Testis (tissue), 3 donors: ENCODE measurements around the gene CPA4. TPM values are rescaled to one million over a fixed set of nuclear protein-coding genes. Genes with fewer than 3 reads are reported as not detected.

Experiments
- DNase-seq: peaks from one replicate; pipeline ENCODE4 v3.0.0-alpha.2; 2019
- H3K27ac ChIP-seq, 2 donors: fragments of 200-600 bp; sonication (generic); one replicate each; pipeline ENCODE4 v1.5.1; 2019
- H3K27me3 ChIP-seq: fragments of 200-600 bp; sonication (generic); one replicate; pipeline ENCODE4 v1.5.1; 2019
- H3K36me3 ChIP-seq: fragments of 200-600 bp; sonication (generic); one replicate; pipeline ENCODE4 v1.5.1; 2017; ENCODE audit warnings: low read depth; ENCODE audit errors: missing control alignments
- H3K4me1 ChIP-seq: fragments of 200-600 bp; sonication (generic); one replicate; pipeline ENCODE4 v1.5.1; 2019
- H3K4me3 ChIP-seq, 2 donors: fragments of 200-600 bp; sonication (generic); one replicate each; pipeline ENCODE4 v1.5.1; 2017 to 2019
- H3K9me3 ChIP-seq: fragments of 200-600 bp; sonication (generic); one replicate; pipeline ENCODE4 v1.5.1; 2017
- POLR2A ChIP-seq: fragments of 450-650 bp; IDR thresholded peaks from one replicate; pipeline ENCODE4 v1.6.1; 2017; ENCODE audit warnings: antibody characterized with exemption, mild to moderate bottlenecking, moderate library complexity
- WGBS, 2 donors: methylation state at CpG; one replicate each; pipeline ENCODE4 v1.1.5; 2018; 5-methylcytosine and 5-hydroxymethylcytosine counted together
- intact Hi-C: fragments of 100-400 bp; cut with DNase I; formaldehyde crosslinking; loops from one replicate; pipeline ENCODE4 v1.15.1; 2023; ENCODE audit warnings: low total_unique reads
- polyA plus RNA-seq: library from polyadenylated mRNA; stranded (reverse); fragments of 350-450 nt; fragmentation: Illumina TruSeq; extraction: RNeasy Lipid Tissue Mini Kit (QIAGEN cat#74804); gene quantifications from one replicate; pipeline ENCODE4 v1.2.3, GENCODE V29; 2014; ENCODE audit warnings: low read depth, low replicate concordance; ENCODE audit not compliant: insufficient read depth
- total RNA-seq, 2 donors: library from RNA; depleted of rRNA; stranded (reverse); fragments of >200 nt; gene quantifications; one replicate each; pipeline ENCODE4 v1.2.3, GENCODE V29; 2016
- TF ChIP-seq, protein P1 (sequence below), 3 experiments: fragments of 450-650 bp in 2 of 3; fragments of 200-600 bp in 1 of 3; sonication (generic) in 1 of 3; IDR thresholded peaks; one replicate each; pipeline ENCODE4 v1.5.1; 2016 to 2019; ENCODE audit warnings: antibody characterized with exemption in 3 of 3, mild to moderate bottlenecking in 2 of 3, moderate library complexity in 1 of 3

Gene CPA4
- total and polyA plus RNA-seq, 3 donors from 2014 or later = 0.31 to 0.94 (median 0.68) TPM

DNA sequence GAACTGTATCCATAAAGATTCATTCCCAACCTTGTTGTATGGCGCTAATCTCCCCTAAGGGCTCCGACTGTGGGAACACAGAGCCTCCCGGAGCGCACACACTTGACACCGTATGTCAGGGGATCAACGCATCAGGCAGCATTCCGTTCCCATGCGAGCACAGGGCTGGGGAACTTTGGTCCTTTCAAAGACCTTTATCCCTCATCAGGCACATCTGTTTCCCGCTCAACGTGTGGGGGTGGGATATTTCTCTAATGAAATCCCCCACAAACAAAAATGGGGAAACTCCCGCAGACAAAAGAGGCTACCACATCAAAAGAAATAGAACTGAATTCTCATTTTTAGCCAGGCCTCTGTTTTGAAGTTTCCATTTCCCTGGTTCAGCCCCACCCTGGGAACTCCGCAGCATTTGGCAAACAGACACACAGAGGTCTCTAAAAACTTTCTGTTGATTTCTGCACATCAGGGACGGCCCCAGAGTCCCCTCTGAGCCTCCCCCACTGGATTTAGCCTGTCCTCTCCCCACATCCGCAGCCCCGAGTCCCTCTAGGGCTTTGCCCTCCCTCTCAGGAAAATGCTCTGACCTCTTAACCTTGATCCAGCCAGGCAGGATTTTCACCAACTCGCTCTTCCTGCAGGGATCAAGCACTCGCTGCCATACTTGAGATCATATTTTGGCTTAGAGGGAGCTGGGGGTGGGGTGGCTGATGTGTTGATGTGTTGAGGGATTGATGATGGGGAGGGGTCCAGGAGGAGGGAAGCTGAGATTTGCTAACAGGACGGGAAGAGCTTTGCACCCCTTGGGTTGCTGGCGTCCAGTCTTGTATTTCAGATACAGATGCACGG is 58.2 kb downstream of the CPA4 start:
- peak overlapping the region in 1 of 2 donors; percentile 69 for H3K27ac ChIP-seq
- H3K4me1 ChIP-seq = peaks cover 4% of the 10 kb centered on the region
- H3K9me3 ChIP-seq = no peaks in the 10 kb centered on the region
- no peaks in the 10 kb centered on the region for H3K27me3 ChIP-seq
- no peak for DNase-seq
- TF ChIP-seq, protein P1, sequence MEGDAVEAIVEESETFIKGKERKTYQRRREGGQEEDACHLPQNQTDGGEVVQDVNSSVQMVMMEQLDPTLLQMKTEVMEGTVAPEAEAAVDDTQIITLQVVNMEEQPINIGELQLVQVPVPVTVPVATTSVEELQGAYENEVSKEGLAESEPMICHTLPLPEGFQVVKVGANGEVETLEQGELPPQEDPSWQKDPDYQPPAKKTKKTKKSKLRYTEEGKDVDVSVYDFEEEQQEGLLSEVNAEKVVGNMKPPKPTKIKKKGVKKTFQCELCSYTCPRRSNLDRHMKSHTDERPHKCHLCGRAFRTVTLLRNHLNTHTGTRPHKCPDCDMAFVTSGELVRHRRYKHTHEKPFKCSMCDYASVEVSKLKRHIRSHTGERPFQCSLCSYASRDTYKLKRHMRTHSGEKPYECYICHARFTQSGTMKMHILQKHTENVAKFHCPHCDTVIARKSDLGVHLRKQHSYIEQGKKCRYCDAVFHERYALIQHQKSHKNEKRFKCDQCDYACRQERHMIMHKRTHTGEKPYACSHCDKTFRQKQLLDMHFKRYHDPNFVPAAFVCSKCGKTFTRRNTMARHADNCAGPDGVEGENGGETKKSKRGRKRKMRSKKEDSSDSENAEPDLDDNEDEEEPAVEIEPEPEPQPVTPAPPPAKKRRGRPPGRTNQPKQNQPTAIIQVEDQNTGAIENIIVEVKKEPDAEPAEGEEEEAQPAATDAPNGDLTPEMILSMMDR (IDR thresholded peaks at IDR 0.05) = no peak
- TF ChIP-seq POLR2A = no peak
- intact Hi-C loops = no loop called here
- H3K4me3 ChIP-seq = no peak overlapping the region
- no peaks in the 10 kb centered on the region for H3K36me3 ChIP-seq
- WGBS, 2 donors = 45 to 52% methylated on average over 17 to 20 of the region's 20 CpGs

DNA sequence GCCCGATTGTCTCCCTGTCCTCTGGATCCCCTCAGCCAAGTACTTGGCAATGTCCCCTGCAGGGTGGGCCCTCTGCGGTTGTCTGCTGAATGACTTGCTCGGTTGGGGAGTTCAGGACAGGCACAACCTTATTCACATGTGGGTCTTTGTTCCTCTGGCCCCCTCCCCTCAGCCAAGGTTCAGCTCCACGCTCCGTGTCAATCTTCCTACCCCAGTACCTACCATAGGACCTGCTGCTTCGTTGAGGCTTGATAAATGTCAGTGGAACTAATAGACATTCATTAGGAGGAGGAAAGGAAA is 58.8 kb downstream of the CPA4 start:
- 76% methylated on average over 4 to 6 of the region's 6 CpGs for WGBS, 2 donors
- DNase-seq = no peak

DNA sequence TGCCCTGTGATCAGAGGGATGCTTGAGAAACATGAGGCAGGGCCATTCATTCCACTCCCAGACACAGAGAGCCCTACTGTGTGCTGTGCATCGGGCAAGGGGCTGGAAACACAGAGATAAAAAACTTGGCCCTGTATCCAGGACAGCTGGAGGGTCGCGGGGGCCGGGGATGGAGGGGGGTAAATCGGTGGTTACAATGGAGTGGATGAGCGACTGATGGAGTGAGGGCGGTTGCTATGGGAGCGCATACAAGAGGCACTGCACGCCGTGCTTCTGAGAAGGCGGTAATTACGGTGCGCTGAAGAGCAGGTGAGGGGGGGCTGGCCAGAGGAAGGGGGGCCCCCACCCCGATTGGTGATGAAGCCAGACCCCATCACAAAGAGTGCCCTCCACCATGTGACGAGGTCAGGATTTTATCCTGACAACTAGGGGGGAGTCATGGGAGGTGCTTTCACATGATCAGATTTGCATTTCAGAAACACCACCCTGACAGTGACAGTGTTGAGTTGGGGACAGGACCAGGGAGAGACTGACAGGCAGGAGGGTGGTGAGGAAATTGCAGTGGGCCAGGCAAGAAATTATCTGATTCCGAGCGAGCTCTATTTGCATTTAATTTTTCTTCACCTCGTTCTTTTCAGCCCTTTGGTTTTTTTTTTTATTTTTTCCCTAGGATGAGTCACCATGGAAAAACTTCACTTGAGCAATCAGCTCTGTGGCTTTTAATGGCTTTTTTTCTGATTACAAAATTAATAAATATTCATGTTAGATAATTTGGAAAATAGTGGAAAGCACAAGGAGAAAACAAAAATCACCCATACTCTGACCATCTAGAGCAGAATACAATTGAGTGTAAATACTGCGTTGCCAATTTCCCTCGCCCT is 59.5 kb downstream of the CPA4 start:
- no peak overlapping the region for H3K4me3 ChIP-seq
- H3K27ac ChIP-seq = peak overlapping the region in 1 of 2 donors; percentile 69
- WGBS, 2 donors = 64 to 74% methylated on average over 20 of the region's 20 CpGs
- no peaks in the 10 kb centered on the region for H3K27me3 ChIP-seq
- DNase-seq = no peak
- intact Hi-C loops = no loop called here
- no peak for TF ChIP-seq POLR2A
- TF ChIP-seq, protein P1 (IDR thresholded peaks at IDR 0.05) = no peak
- H3K9me3 ChIP-seq = no peaks in the 10 kb centered on the region
- no peaks in the 10 kb centered on the region for H3K36me3 ChIP-seq
- peaks cover 11% of the 10 kb centered on the region for H3K4me1 ChIP-seq

More for the DNA sequence above, 58.8 kb downstream of the CPA4 start:
- Histone ChIP-seq H3K9me3 (no peaks in the 10 kb centered on the region), H3K36me3 (no peaks in the 10 kb centered on the region), H3K4me1 (peaks cover 10% of the 10 kb centered on the region), H3K4me3 (no peak overlapping the region), H3K27ac (peak overlapping the region in 1 of 2 donors; percentile 69), H3K27me3 (no peaks in the 10 kb centered on the region)
- TF ChIP-seq, protein P1 (IDR thresholded peaks at IDR 0.05) = no peak
- TF ChIP-seq POLR2A = no peak
- intact Hi-C loops = no loop called here

DNA sequence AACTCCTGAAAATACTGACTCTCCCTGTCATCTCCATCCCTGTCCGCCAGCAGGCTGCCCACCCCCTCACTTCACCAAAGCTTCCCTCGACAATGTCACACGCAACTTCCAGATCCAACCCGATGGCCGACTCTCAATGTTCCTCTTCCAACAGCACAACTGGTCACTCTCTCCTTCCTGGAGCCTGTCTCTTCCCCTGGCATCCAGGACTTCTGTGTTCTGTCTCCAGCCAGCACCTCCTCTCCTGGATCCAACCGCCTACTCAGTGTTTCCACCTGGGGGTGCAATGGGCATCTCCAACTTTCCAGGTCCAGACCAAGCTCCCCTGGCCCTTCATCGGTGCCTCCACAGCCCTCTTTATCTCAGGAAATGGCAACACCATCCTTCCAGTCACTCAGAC is 60.2 kb downstream of the CPA4 start:
- Histone ChIP-seq H3K9me3 (no peaks in the 10 kb centered on the region), H3K27me3 (no peaks in the 10 kb centered on the region), H3K27ac (peak overlapping the region in 1 of 2 donors; percentile 69), H3K36me3 (no peaks in the 10 kb centered on the region), H3K4me3 (no peak overlapping the region), H3K4me1 (peaks cover 11% of the 10 kb centered on the region)
- 87 to 89% methylated on average over 7 of the region's 7 CpGs for whole genome bisulfite sequencing, 2 donors
- intact Hi-C loops = no loop called here
- DNase-seq = no peak
- TF ChIP-seq POLR2A = no peak
- TF ChIP-seq, protein P1 (IDR thresholded peaks at IDR 0.05) = no peak
